Esophagus squamous epithelium (tissue), 4 donors: Measurements from ENCODE around the gene UNKL.

ENCODE experiments used
- POLR2A ChIP-seq, 4 donors: fragments of 450-650 bp; IDR thresholded peaks; one replicate each; pipeline ENCODE4 v1.6.1; 2017; ENCODE audit warnings: antibody characterized with exemption in 4 of 4, mild to moderate bottlenecking in 4 of 4, moderate library complexity in 3 of 4
- TF ChIP-seq, protein P1 (sequence below), 6 experiments: fragments of 450-650 bp in 4 of 6; fragments of 200-600 bp in 2 of 6; sonication (generic) in 2 of 6; IDR thresholded peaks; one replicate each; pipeline ENCODE4 v1.5.1; 2016 to 2019; ENCODE audit warnings: antibody characterized with exemption in 6 of 6, mild to moderate bottlenecking in 4 of 6, moderate library complexity in 4 of 6

DNA sequence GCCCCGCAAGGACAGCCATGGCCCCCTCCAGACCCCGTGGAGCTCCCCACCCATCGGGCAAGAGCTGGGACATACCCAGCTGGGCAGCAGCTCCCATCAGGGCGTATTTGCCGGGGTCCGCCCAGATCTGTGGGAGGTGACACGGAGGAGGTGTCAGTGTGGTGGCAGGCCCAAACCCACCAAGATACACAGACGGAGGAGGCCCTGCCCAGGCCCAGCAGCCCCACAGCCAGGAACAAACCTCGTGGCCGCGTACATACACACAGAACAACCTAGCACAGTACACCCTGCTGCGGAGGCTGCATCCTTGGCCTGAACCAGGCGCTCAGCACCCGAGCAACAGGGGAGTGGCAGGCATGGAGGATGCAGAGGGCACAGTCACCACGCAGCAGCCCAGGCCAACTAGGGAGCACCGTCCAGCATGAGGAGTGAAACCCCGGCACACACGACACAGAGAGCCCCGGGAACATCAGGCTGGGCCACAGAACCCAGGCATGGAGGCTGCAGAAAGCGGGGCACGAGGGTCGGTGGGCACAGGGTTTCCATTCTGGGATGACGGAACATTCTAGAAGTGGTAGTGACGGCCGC lies 34.8 kb upstream of the UNKL start:
- TF ChIP-seq, protein P1, sequence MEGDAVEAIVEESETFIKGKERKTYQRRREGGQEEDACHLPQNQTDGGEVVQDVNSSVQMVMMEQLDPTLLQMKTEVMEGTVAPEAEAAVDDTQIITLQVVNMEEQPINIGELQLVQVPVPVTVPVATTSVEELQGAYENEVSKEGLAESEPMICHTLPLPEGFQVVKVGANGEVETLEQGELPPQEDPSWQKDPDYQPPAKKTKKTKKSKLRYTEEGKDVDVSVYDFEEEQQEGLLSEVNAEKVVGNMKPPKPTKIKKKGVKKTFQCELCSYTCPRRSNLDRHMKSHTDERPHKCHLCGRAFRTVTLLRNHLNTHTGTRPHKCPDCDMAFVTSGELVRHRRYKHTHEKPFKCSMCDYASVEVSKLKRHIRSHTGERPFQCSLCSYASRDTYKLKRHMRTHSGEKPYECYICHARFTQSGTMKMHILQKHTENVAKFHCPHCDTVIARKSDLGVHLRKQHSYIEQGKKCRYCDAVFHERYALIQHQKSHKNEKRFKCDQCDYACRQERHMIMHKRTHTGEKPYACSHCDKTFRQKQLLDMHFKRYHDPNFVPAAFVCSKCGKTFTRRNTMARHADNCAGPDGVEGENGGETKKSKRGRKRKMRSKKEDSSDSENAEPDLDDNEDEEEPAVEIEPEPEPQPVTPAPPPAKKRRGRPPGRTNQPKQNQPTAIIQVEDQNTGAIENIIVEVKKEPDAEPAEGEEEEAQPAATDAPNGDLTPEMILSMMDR (IDR thresholded peaks at IDR 0.05), result no peak
- no peak for TF ChIP-seq POLR2A (IDR thresholded peaks at IDR 0.05)
